22Rv1 (cell line): ENCODE measurements around the gene DYRK4.

ENCODE experiments used
- CTCF ChIP-seq: fragments of 450-650 bp; IDR thresholded peaks from 2 replicates; pipeline ENCODE4 v1.5.1; 2017; ENCODE audit warnings: mild to moderate bottlenecking
- ZFX ChIP-seq: fragments of 450-650 bp; IDR thresholded peaks from 2 replicates; pipeline ENCODE4 v1.6.1; 2017; ENCODE audit warnings: antibody characterized with exemption, borderline replicate concordance

GRCh38 chr12:4588916-4589315 is 26.9 kb downstream of the DYRK4 start:
- TF ChIP-seq CTCF, result no peak
- TF ChIP-seq ZFX, result no peak
